Neural crest cell (in vitro differentiated cells): Measurements from ENCODE around the gene UBR4. TPM values are rescaled to one million over a fixed set of nuclear protein-coding genes. Genes with fewer than 3 reads are reported as not detected.
"Not testable (repeated sequence)": the region's sequence is repeated elsewhere in the genome, so short reads cannot be mapped to it uniquely, and the experiment has no call there.

Experiments used
- DNase-seq: peaks from one replicate; pipeline ENCODE4 v3.0.0; 2021; ENCODE audit warnings: low read depth, mixed read lengths, low spot score
- H3K27ac Mint-ChIP-seq: one replicate; pipeline ENCODE4 v1.8.0; 2021; ENCODE audit warnings: mild to moderate bottlenecking, mixed read lengths; ENCODE audit not compliant: unreplicated experiment
- H3K27me3 Mint-ChIP-seq: 2 replicates; pipeline ENCODE4 v1.8.0; 2021; ENCODE audit warnings: low read depth, mild to moderate bottlenecking, mixed read lengths
- H3K36me3 Mint-ChIP-seq: 2 replicates; pipeline ENCODE4 v1.8.0; 2021; ENCODE audit warnings: low read depth, mild to moderate bottlenecking, mixed read lengths
- H3K4me1 Mint-ChIP-seq: 2 replicates; pipeline ENCODE4 v1.8.0; 2021; ENCODE audit warnings: mixed read lengths
- H3K4me3 Mint-ChIP-seq: one replicate; pipeline ENCODE4 v1.8.0; 2021; ENCODE audit warnings: mild to moderate bottlenecking, mixed read lengths
- H3K9me3 Mint-ChIP-seq: 2 replicates; pipeline ENCODE4 v1.8.0; 2021; ENCODE audit warnings: mixed read lengths
- CTCF ChIP-seq: fragments of 200-600 bp; sonication (generic); conservative IDR thresholded peaks from 2 replicates; pipeline ENCODE4 v1.5.0; 2021; ENCODE audit warnings: antibody characterized with exemption, mild to moderate bottlenecking
- total RNA-seq: library from RNA; stranded (reverse); gene quantifications from 2 replicates; pipeline ENCODE4 v1.2.1, GENCODE V29; 2021

Gene UBR4
- total RNA-seq, 1 donor from 2014 or later, result 114 TPM

GRCh38 chr1:19186001-19186400 lies 24.1 kb downstream of the UBR4 start:
- no peaks in the 10 kb centered on the region for H3K9me3 Mint-ChIP-seq
- no peak for DNase-seq
- no peak for TF ChIP-seq CTCF
- H3K4me3 Mint-ChIP-seq, result no peak overlapping the region
- no peaks in the 10 kb centered on the region for H3K27me3 Mint-ChIP-seq
- peaks cover 21% of the 10 kb centered on the region for H3K36me3 Mint-ChIP-seq
- H3K4me1 Mint-ChIP-seq, result no peaks in the 10 kb centered on the region
- no peak overlapping the region for H3K27ac Mint-ChIP-seq

GRCh38 chr1:19182223-19182622 lies 27.8 kb downstream of the UBR4 start:
- no peaks in the 10 kb centered on the region for H3K4me1 Mint-ChIP-seq
- H3K9me3 Mint-ChIP-seq, result no peaks in the 10 kb centered on the region
- H3K4me3 Mint-ChIP-seq, result no peak overlapping the region
- no peaks in the 10 kb centered on the region for H3K27me3 Mint-ChIP-seq
- peaks cover 26% of the 10 kb centered on the region for H3K36me3 Mint-ChIP-seq
- no peak for DNase-seq
- TF ChIP-seq CTCF, result no peak
- no peak overlapping the region for H3K27ac Mint-ChIP-seq

- H3K36me3 Mint-ChIP-seq, result peaks cover 17% of the 10 kb centered on the region
- not testable (repeated sequence) for H3K27ac Mint-ChIP-seq, H3K4me3 Mint-ChIP-seq, H3K4me1 Mint-ChIP-seq, H3K27me3 Mint-ChIP-seq, DNase-seq, H3K9me3 Mint-ChIP-seq
Measured at GRCh38 chr1:19180265-19180657, 29.8 kb downstream of the UBR4 start.

GRCh38 chr1:19179597-19180264 lies 30.3 kb downstream of the UBR4 start:
- Mint-ChIP-seq H3K27me3 (no peaks in the 10 kb centered on the region), H3K4me3 (no peak overlapping the region), H3K4me1 (no peaks in the 10 kb centered on the region), H3K27ac (no peak overlapping the region), H3K36me3 (peaks cover 15% of the 10 kb centered on the region), H3K9me3 (no peaks in the 10 kb centered on the region)
- no peak for DNase-seq
- peak; percentile 48 for TF ChIP-seq CTCF

- no peak overlapping the region for H3K4me3 Mint-ChIP-seq
- H3K27ac Mint-ChIP-seq, result no peak overlapping the region
- H3K9me3 Mint-ChIP-seq, result no peaks in the 10 kb centered on the region
- TF ChIP-seq CTCF, result no peak
- no peaks in the 10 kb centered on the region for H3K4me1 Mint-ChIP-seq
- H3K36me3 Mint-ChIP-seq, result peaks cover 14% of the 10 kb centered on the region
- DNase-seq, result no peak
- H3K27me3 Mint-ChIP-seq, result no peaks in the 10 kb centered on the region
Measured at GRCh38 chr1:19178734-19179398, 31.2 kb downstream of the UBR4 start.

- Mint-ChIP-seq H3K4me1 (no peaks in the 10 kb centered on the region), H3K27ac (no peak overlapping the region), H3K4me3 (no peak overlapping the region), H3K27me3 (no peaks in the 10 kb centered on the region), H3K36me3 (peaks cover 10% of the 10 kb centered on the region), H3K9me3 (no peaks in the 10 kb centered on the region)
- no peak for TF ChIP-seq CTCF
- no peak for DNase-seq
Measured at GRCh38 chr1:19177811-19178210, 32.3 kb downstream of the UBR4 start.
